HEK293 (cell line): ENCODE results near the gene TNNT2.

Experiments
- CTCF ChIA-PET: fragments of 350-600 bp; formaldehyde crosslinking; extraction: SDS; loops from one replicate; lab custom pipeline; 2021; ENCODE audit warnings: antibody characterized with exemption; lab: Yijun Ruan, JAX
- POLR2A ChIA-PET: fragments of 300-600 bp; formaldehyde crosslinking; extraction: SDS; loops from one replicate; lab custom pipeline; 2020; ENCODE audit warnings: antibody characterized with exemption, inconsistent platforms; lab: Yijun Ruan, JAX
- H3K27ac ChIP-seq: fragments of 200-500 bp; sonication (Bioruptor generic); 2 replicates; pipeline ENCODE4 v1.5.1; 2014; ENCODE audit warnings: low read depth, low read length, control low read depth, inconsistent platforms; ENCODE audit errors: extremely low read depth
- H3K36me3 ChIP-seq, 2 experiments: fragments of 200-500 bp in 1 of 2; sonication (Bioruptor generic) in 1 of 2; 1 replicate in 1 of 2; 2 replicates in 1 of 2; pipeline ENCODE4 v1.5.1; 2014 to 2017; ENCODE audit warnings: inconsistent platforms in 2 of 2, low read length in 2 of 2; ENCODE audit not compliant: control insufficient read depth in 2 of 2, insufficient read depth in 1 of 2
- H3K4me1 ChIP-seq: fragments of 200-500 bp; sonication (Bioruptor generic); 2 replicates; pipeline ENCODE4 v1.5.1; 2014; ENCODE audit warnings: mild to moderate bottlenecking, low read length, inconsistent platforms; ENCODE audit not compliant: control insufficient read depth, insufficient read depth
- H3K4me3 ChIP-seq: 2 replicates; pipeline ENCODE4 v1.5.1; 2011; ENCODE audit warnings: low read depth, mild to moderate bottlenecking, control low read depth, low read length, moderate library complexity
- H3K9me3 ChIP-seq: fragments of 200-500 bp; sonication (Bioruptor generic); 2 replicates; pipeline ENCODE4 v1.5.1; 2014; ENCODE audit warnings: low read depth, low read length, inconsistent platforms; ENCODE audit not compliant: control insufficient read depth, insufficient read depth
- PATZ1 ChIP-seq: fragments of 450-650 bp; formaldehyde crosslinking; IDR thresholded peaks from 2 replicates; pipeline ENCODE4 v1.5.1; 2016; ENCODE audit warnings: missing biosample characterization, missing genetic modification characterization
- PRDM1 ChIP-seq: fragments of 450-650 bp; formaldehyde crosslinking; IDR thresholded peaks from 2 replicates; pipeline ENCODE4; 2016; ENCODE audit warnings: missing biosample characterization, missing genetic modification characterization
- REST ChIP-seq: fragments of 450-650 bp; formaldehyde crosslinking; IDR thresholded peaks from 2 replicates; pipeline ENCODE4 v1.5.1; 2016; ENCODE audit warnings: missing biosample characterization, missing genetic modification characterization
- SALL2 ChIP-seq: fragments of 450-650 bp; formaldehyde crosslinking; IDR thresholded peaks from 2 replicates; pipeline ENCODE4 v1.5.0; 2017; ENCODE audit warnings: missing biosample characterization, mild to moderate bottlenecking, missing genetic modification characterization, borderline replicate concordance
- ZBTB11 ChIP-seq: fragments of 450-650 bp; formaldehyde crosslinking; conservative IDR thresholded peaks from 2 replicates; pipeline ENCODE4 v1.5.1; 2016; ENCODE audit warnings: low read depth, missing biosample characterization, missing genetic modification characterization
- ZBTB17 ChIP-seq: fragments of 450-650 bp; formaldehyde crosslinking; IDR thresholded peaks from 2 replicates; pipeline ENCODE4 v1.5.1; 2016; ENCODE audit warnings: missing biosample characterization, missing genetic modification characterization
- ZBTB48 ChIP-seq: fragments of 450-650 bp; formaldehyde crosslinking; IDR thresholded peaks from 2 replicates; pipeline ENCODE4 v1.5.1; 2016; ENCODE audit warnings: missing biosample characterization, missing genetic modification characterization
- ZBTB7A ChIP-seq: fragments of 450-650 bp; formaldehyde crosslinking; IDR thresholded peaks from 2 replicates; pipeline ENCODE4 v1.5.1; 2016; ENCODE audit warnings: low read depth, missing biosample characterization, missing genetic modification characterization
- ZNF274 ChIP-seq, 2 experiments: fragments of 200-500 bp in 1 of 2; fragments of 450-650 bp in 1 of 2; sonication (Bioruptor generic) in 1 of 2; formaldehyde crosslinking in 1 of 2; IDR thresholded peaks; 2 replicates each; pipeline versions ENCODE4 v1.5.1 to v1.6.1; 2014 to 2016; ENCODE audit warnings: borderline replicate concordance in 1 of 2, inconsistent platforms in 1 of 2, low read length in 1 of 2, missing biosample characterization in 1 of 2, missing genetic modification characterization in 1 of 2
- ZNF292 ChIP-seq: fragments of 450-650 bp; formaldehyde crosslinking; IDR thresholded peaks from 2 replicates; pipeline ENCODE4 v1.5.1; 2016; ENCODE audit warnings: low read depth, missing biosample characterization, missing genetic modification characterization, borderline replicate concordance
- ZNF585B ChIP-seq: fragments of 450-650 bp; formaldehyde crosslinking; IDR thresholded peaks from 2 replicates; pipeline ENCODE4 v1.5.1; 2016; ENCODE audit warnings: missing biosample characterization, missing genetic modification characterization
- ZNF701 ChIP-seq: fragments of 450-650 bp; formaldehyde crosslinking; IDR thresholded peaks from 2 replicates; pipeline ENCODE4 v1.5.1; 2016; ENCODE audit warnings: missing biosample characterization, missing genetic modification characterization

Gene TNNT2

GRCh38 chr1:201384406-201384782, 6.9 kb upstream of the TNNT2 start:
- CTCF ChIA-PET, result interaction anchor here (0.6 to 4.8 kb wide), 16 partner anchors 10 to 625 kb away, joined by 3 to 52 read pairs (median 4); no protein-coding TSS in a partner anchor

GRCh38 chr1:201383647-201384405, 6.3 kb upstream of the TNNT2 start:
- no peaks in the 10 kb centered on the region for H3K9me3 ChIP-seq
- H3K36me3 ChIP-seq, result no peaks in the 10 kb centered on the region
- H3K27ac ChIP-seq, result no peak overlapping the region
- ChIA-PET CTCF (interaction anchor here (0.6 to 4.8 kb wide), 11 partner anchors 10 to 158 kb away, joined by 3 to 52 read pairs (median 4); no protein-coding TSS in a partner anchor), POLR2A (interaction anchor here (1.5 kb wide), 1 partner anchor 11 kb away, joined by 4 read pairs; no protein-coding TSS in a partner anchor)
- H3K4me1 ChIP-seq, result no peaks in the 10 kb centered on the region
- H3K4me3 ChIP-seq, result no peak overlapping the region
- TF ChIP-seq SALL2 (tag by site-specific recombination), result no peak
- no peak for TF ChIP-seq ZBTB7A
- 0 out of 2 replicates have a peak, but pooled peaks have one; percentile 21 for TF ChIP-seq PATZ1
- TF ChIP-seq ZBTB48 (tag by site-specific recombination), result no peak
- TF ChIP-seq ZNF585B, result no peak
- 0 out of 2 replicates have a peak, but pooled peaks have one; percentile 12 for TF ChIP-seq PRDM1 (tag by site-specific recombination)
- no peak for TF ChIP-seq ZBTB11 (tag by site-specific recombination)
- no peak for TF ChIP-seq ZNF292
- TF ChIP-seq ZNF274 (IDR thresholded peaks at IDR 0.05; ENCODE audit: low read length), result no peak
- TF ChIP-seq ZNF274 (tag by site-specific recombination; IDR thresholded peaks at IDR 0.05; ENCODE audit: borderline replicate concordance), result no peak

More at GRCh38 chr1:201384406-201384782, 6.9 kb upstream of the TNNT2 start:
- TF ChIP-seq PRDM1 (tag by site-specific recombination), result 0 out of 2 replicates have a peak, but pooled peaks have one; percentile 1
- no peak for TF ChIP-seq ZNF701 (tag by site-specific recombination)
- TF ChIP-seq REST (tag by site-specific recombination), result no peak
- 0 out of 2 replicates have a peak, but pooled peaks have one; percentile 45 for TF ChIP-seq ZBTB17 (tag by site-specific recombination)
- peak; percentile 23; the same call in 1 of the 2 replicates for TF ChIP-seq PATZ1
- no peak overlapping the region for H3K27ac ChIP-seq
- H3K36me3 ChIP-seq, result no peaks in the 10 kb centered on the region
- no peaks in the 10 kb centered on the region for H3K9me3 ChIP-seq
- H3K4me1 ChIP-seq, result no peaks in the 10 kb centered on the region
- POLR2A ChIA-PET, result interaction anchor here (1.5 kb wide), 1 partner anchor 10 kb away, joined by 4 read pairs; no protein-coding TSS in a partner anchor
- no peak overlapping the region for H3K4me3 ChIP-seq
